Activated T-helper 17 cell treated with anti-CD3 and anti-CD28 coated beads, Interleukin-2, amount 50 U/mL, for 72 hours (primary cell): ENCODE data around the gene IL1R2. TPM values are rescaled to one million over a fixed set of nuclear protein-coding genes. Genes with fewer than 3 reads are reported as not detected.

Source experiments
- ATAC-seq: fragments of 150-1000 bp; cut with Tn5 transposase; replicated peaks from 2 replicates; pipeline ENCODE4 v1.10.0; 2021; ENCODE audit warnings: mild to moderate bottlenecking, moderate library complexity
- H3K27ac Mint-ChIP-seq: one replicate; pipeline ENCODE4 v1.8.0; 2022; ENCODE audit warnings: mixed read lengths
- H3K27me3 Mint-ChIP-seq: one replicate; pipeline ENCODE4 v1.8.0; 2022; ENCODE audit warnings: mixed read lengths
- H3K36me3 Mint-ChIP-seq: one replicate; pipeline ENCODE4 v1.8.0; 2022; ENCODE audit warnings: low read depth, mild to moderate bottlenecking, mixed read lengths
- H3K4me1 Mint-ChIP-seq: one replicate; pipeline ENCODE4 v1.8.0; 2022; ENCODE audit warnings: mixed read lengths
- H3K4me3 Mint-ChIP-seq: one replicate; pipeline ENCODE4 v1.8.0; 2022; ENCODE audit warnings: mild to moderate bottlenecking, mixed read lengths
- H3K9me3 Mint-ChIP-seq: one replicate; pipeline ENCODE4 v1.8.0; 2022; ENCODE audit warnings: mixed read lengths
- total RNA-seq, 2 donors: library from RNA; stranded (reverse); gene quantifications; one replicate each; pipeline ENCODE4 v1.2.3, GENCODE V29; 2022

The IL1R2 gene
- total RNA-seq, 2 donors from 2014 or later: 55.8 to 97.6 TPM

- no peaks in the 10 kb centered on the region for H3K27me3 Mint-ChIP-seq
- H3K9me3 Mint-ChIP-seq: no peaks in the 10 kb centered on the region
- no peaks in the 10 kb centered on the region for H3K36me3 Mint-ChIP-seq
- H3K27ac Mint-ChIP-seq: no peak overlapping the region
- ATAC-seq: no peak
- no peaks in the 10 kb centered on the region for H3K4me1 Mint-ChIP-seq
- no peak overlapping the region for H3K4me3 Mint-ChIP-seq
Observed at GRCh38 chr2:101983928-101984327, 7.8 kb upstream of the IL1R2 start.

- no peaks in the 10 kb centered on the region for H3K4me1 Mint-ChIP-seq
- H3K4me3 Mint-ChIP-seq: no peak overlapping the region
- no peaks in the 10 kb centered on the region for H3K36me3 Mint-ChIP-seq
- ATAC-seq: no peak
- no peaks in the 10 kb centered on the region for H3K27me3 Mint-ChIP-seq
- no peak overlapping the region for H3K27ac Mint-ChIP-seq
- no peaks in the 10 kb centered on the region for H3K9me3 Mint-ChIP-seq
Observed at GRCh38 chr2:101984656-101985055, 7.1 kb upstream of the IL1R2 start.

GRCh38 chr2:101985101-101985792, 6.5 kb upstream of the IL1R2 start:
- no peak for ATAC-seq
- no peaks in the 10 kb centered on the region for H3K4me1 Mint-ChIP-seq
- H3K9me3 Mint-ChIP-seq: no peaks in the 10 kb centered on the region
- H3K4me3 Mint-ChIP-seq: no peak overlapping the region
- no peaks in the 10 kb centered on the region for H3K36me3 Mint-ChIP-seq
- H3K27ac Mint-ChIP-seq: no peak overlapping the region
- H3K27me3 Mint-ChIP-seq: no peaks in the 10 kb centered on the region

GRCh38 chr2:101985793-101986164, 6.0 kb upstream of the IL1R2 start:
- no peaks in the 10 kb centered on the region for H3K9me3 Mint-ChIP-seq
- no peak for ATAC-seq
- H3K27me3 Mint-ChIP-seq: no peaks in the 10 kb centered on the region
- no peaks in the 10 kb centered on the region for H3K36me3 Mint-ChIP-seq
- no peaks in the 10 kb centered on the region for H3K4me1 Mint-ChIP-seq
- H3K4me3 Mint-ChIP-seq: no peak overlapping the region
- no peak overlapping the region for H3K27ac Mint-ChIP-seq

- Mint-ChIP-seq H3K9me3 (no peaks in the 10 kb centered on the region), H3K27ac (no peak overlapping the region), H3K4me1 (no peaks in the 10 kb centered on the region), H3K27me3 (no peaks in the 10 kb centered on the region), H3K4me3 (no peak overlapping the region), H3K36me3 (no peaks in the 10 kb centered on the region)
- ATAC-seq: no peak
Observed at GRCh38 chr2:101986376-101986775, 5.4 kb upstream of the IL1R2 start.

DNA sequence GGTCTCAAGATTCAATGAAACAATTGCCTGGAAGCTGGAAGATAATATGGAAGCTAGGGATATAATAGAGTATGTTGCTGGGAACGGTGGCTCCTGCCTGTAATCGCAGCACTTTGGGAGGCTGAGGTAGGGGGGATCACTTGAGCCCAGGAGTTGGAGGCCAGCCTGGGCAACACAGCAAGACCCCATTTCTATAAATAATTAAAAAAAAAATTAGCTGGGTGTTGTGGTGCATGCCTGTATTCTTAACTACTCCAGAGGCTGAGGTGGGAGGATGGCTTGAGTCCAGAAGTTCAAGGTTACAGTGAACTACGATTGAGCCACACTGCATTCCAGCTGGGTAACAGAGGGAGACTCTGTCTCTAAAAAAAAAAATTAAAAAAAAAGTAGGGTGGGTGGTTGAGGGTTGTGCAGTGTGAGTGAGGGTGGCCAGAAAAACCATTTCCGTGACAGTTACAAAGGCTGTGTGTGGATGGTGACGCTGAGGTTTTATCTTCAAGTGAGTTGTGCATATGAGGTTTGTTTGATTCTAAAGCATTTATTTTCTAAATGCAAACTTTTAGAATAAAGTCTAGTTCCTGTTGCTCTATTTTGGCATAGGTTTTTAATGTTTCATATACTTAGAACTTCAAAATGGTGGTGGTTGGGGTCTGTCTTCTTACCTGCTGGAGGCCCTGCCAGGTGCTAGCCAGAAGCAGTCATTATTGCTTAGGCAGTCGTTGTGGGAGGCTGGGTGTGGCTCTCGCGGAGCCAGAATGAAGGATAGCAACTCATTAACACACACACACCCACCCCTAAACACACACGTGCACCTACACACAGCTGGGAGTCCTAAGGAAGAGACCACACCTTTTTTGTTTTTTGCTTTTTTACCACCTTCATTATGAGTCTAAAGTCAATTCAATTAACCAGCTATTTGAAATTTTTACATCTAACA, 4.7 kb upstream of the IL1R2 start:
- no peaks in the 10 kb centered on the region for H3K9me3 Mint-ChIP-seq

DNA sequence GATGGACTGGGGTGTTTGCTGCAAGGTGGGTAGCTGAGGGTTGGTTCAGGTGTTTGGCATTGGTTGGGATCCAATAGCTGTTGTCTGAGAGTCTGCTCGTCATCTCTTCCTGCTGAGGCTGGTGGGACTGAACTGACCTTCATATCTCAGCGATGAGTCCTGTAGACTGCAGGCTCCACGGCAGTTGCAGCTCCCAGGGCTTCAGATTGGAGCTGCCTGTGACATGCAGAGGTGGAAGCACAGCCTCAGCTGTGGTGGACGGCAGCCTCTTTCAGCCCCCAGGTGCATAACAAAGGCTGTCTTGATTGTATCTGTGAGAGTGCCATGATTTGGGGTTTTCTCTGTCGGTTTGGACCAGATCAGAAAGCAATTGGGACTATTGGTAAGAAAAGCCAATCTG, 3.9 kb upstream of the IL1R2 start:
- ATAC-seq: no peak
- H3K4me3 Mint-ChIP-seq: no peak overlapping the region
- peaks cover 8% of the 10 kb centered on the region for H3K27me3 Mint-ChIP-seq
- H3K9me3 Mint-ChIP-seq: no peaks in the 10 kb centered on the region
- no peaks in the 10 kb centered on the region for H3K4me1 Mint-ChIP-seq
- no peaks in the 10 kb centered on the region for H3K36me3 Mint-ChIP-seq
- H3K27ac Mint-ChIP-seq: no peak overlapping the region

More for the DNA sequence above, 4.7 kb upstream of the IL1R2 start:
- Mint-ChIP-seq H3K27ac (no peak overlapping the region), H3K4me3 (no peak overlapping the region), H3K36me3 (no peaks in the 10 kb centered on the region), H3K4me1 (no peaks in the 10 kb centered on the region), H3K27me3 (peaks cover 3% of the 10 kb centered on the region)
- no peak for ATAC-seq

- no peaks in the 10 kb centered on the region for H3K36me3 Mint-ChIP-seq
- no peaks in the 10 kb centered on the region for H3K4me1 Mint-ChIP-seq
- H3K27me3 Mint-ChIP-seq: peaks cover 10% of the 10 kb centered on the region
- ATAC-seq: no peak
- no peaks in the 10 kb centered on the region for H3K9me3 Mint-ChIP-seq
- H3K4me3 Mint-ChIP-seq: no peak overlapping the region
- no peak overlapping the region for H3K27ac Mint-ChIP-seq
Observed at GRCh38 chr2:101988541-101988940, 3.2 kb upstream of the IL1R2 start.

DNA sequence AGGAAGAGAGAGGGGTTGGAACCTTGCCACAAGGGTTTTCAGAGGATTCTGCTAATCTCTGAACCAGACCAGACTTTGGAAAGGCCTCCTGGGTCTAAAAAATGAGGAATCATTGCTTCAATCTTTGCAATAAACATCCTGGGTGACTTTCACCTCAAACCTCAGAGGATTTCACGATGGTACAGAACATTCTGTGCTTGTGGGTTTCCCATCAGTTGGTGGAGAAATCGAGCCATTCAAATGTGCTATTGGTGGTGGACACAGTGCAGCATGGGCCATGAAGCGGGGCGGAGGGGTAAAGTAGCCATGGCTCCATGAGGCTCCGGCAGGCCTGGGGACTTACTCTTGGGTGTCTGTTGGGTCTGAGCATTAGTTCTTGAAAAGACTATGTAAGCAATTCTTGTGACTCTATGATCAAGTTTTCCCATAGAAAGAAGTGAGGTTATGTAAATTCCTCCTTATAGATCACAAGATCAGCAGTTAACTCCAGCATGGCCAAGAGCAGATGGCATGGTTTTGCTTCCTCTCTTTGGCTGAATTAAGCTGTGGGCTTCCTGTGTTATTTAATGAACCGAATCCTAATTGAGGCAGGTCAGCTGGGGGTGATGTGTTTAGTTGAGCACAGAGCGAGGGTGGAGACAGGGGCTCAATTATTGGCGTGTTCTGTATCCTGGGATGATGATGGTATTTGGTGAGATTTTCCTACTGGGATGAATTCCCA, 1.9 kb upstream of the IL1R2 start:
- H3K27ac Mint-ChIP-seq: no peak overlapping the region
- no peaks in the 10 kb centered on the region for H3K4me1 Mint-ChIP-seq
- no peak for ATAC-seq
- H3K9me3 Mint-ChIP-seq: no peaks in the 10 kb centered on the region
- no peak overlapping the region for H3K4me3 Mint-ChIP-seq
- H3K36me3 Mint-ChIP-seq: no peaks in the 10 kb centered on the region
- H3K27me3 Mint-ChIP-seq: peaks cover 11% of the 10 kb centered on the region

- ATAC-seq: no peak
- Mint-ChIP-seq H3K36me3 (no peaks in the 10 kb centered on the region), H3K4me1 (peaks cover 6% of the 10 kb centered on the region), H3K27me3 (peaks cover 11% of the 10 kb centered on the region), H3K4me3 (no peak overlapping the region), H3K27ac (no peak overlapping the region), H3K9me3 (no peaks in the 10 kb centered on the region)
Observed at GRCh38 chr2:101993772-101994171, 2.0 kb downstream of the IL1R2 start.

DNA sequence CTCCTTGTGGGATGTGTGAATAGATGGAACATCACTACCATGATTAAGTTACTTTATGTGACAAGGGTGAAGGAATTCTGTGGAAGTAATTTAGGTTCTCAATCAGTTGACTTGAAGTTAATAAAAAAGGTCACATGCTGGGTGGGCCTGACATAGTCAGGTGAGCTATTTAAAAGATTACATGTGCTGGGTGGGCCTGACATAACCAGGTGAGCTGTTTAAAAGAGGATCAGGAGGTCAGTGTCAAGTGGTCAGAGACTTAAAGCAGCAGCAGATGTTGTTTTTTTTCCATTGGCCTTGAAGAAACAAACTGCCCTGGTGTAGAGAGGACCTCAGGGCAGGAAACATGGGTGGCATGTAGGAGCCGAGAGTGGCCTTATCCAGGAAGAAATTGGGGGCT, 3.3 kb downstream of the IL1R2 start:
- no peaks in the 10 kb centered on the region for H3K36me3 Mint-ChIP-seq
- H3K27ac Mint-ChIP-seq: no peak overlapping the region
- H3K9me3 Mint-ChIP-seq: no peaks in the 10 kb centered on the region
- H3K4me3 Mint-ChIP-seq: no peak overlapping the region
- peaks cover 11% of the 10 kb centered on the region for H3K4me1 Mint-ChIP-seq
- H3K27me3 Mint-ChIP-seq: peaks cover 11% of the 10 kb centered on the region
- ATAC-seq: no peak

DNA sequence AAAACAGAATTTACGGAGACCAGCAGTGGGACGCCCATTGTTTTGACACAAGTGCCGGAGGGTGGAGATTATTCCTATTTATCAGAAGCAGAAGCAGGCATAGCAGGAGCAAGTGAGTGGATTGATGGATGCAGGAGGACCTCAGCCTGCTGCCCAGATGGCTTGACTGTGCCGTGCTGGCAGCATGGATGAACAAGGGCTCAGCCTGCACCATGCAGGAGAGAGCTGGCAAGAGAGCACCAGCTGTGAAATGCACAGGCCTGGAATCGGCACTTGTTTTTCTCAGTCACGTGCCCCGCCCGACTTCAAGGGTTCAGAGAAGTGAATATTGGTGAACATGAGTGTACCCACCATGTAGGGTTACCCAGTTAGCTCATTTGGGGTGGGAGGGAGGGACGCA, 4.0 kb downstream of the IL1R2 start:
- peaks cover 5% of the 10 kb centered on the region for H3K36me3 Mint-ChIP-seq
- no peak for ATAC-seq
- H3K9me3 Mint-ChIP-seq: no peaks in the 10 kb centered on the region
- H3K4me3 Mint-ChIP-seq: no peak overlapping the region
- no peak overlapping the region for H3K27ac Mint-ChIP-seq
- H3K27me3 Mint-ChIP-seq: peaks cover 11% of the 10 kb centered on the region
- H3K4me1 Mint-ChIP-seq: peaks cover 18% of the 10 kb centered on the region

- Mint-ChIP-seq H3K9me3 (no peaks in the 10 kb centered on the region), H3K27me3 (peaks cover 2% of the 10 kb centered on the region), H3K27ac (no peak overlapping the region), H3K4me3 (no peak overlapping the region), H3K4me1 (peaks cover 20% of the 10 kb centered on the region), H3K36me3 (peaks cover 5% of the 10 kb centered on the region)
- no peak for ATAC-seq
Observed at GRCh38 chr2:101998556-101998895, 6.8 kb downstream of the IL1R2 start.

DNA sequence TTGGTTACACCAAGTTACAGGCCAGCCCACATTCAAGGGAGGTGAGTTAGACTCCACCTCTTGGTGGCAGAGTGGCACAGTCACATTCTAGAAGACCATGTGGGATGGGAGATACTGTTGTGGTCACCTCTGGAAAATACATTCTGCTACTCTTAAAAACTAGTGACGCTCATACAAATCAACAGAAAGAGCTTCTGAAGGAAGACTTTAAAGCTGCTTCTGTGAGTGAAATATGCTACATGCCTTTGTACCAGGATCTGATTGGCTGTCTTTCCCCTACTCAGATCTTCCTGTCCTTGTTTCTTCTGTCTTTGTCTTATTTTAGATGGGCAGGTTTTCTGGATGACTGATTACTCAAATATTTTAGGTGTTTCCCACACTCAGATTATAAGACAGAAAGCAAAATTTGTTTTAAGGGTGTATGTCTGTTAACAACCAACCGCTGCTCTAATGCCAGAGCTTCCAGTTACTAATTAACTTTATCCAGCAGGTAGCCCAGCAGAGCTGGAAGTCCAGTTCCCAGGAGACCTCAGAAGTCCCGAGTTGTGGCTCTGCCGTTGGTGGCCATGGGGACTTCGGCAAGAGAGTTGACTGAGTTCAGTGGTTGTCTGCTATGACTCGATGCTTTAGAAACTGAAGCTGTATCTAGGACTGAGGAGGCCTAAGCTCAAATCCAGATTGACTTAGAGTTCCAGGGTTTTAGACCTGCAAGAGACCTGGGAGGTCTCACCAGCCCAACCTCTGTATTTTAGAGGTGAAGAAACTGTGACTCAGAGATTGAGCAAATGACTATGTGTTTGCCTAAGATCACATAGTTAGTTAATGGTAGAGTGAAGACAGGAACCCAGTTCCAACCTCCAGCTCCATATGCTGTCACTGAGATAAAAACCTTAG, 7.4 kb downstream of the IL1R2 start:
- Mint-ChIP-seq H3K36me3 (peaks cover 5% of the 10 kb centered on the region), H3K4me1 (peaks cover 20% of the 10 kb centered on the region), H3K27ac (no peak overlapping the region), H3K9me3 (no peaks in the 10 kb centered on the region), H3K4me3 (no peak overlapping the region), H3K27me3 (no peaks in the 10 kb centered on the region)
- ATAC-seq: peak; percentile 70
